Progenitor cell of endocrine pancreas (in vitro differentiated cells): ENCODE measurements around the gene RNF5. TPM values are rescaled to one million over a fixed set of nuclear protein-coding genes. Genes with fewer than 3 reads are reported as not detected.

Experiments used
- DNase-seq: peaks from one replicate; pipeline ENCODE4 v3.0.0; 2021; ENCODE audit warnings: low spot score; ENCODE audit not compliant: unreplicated experiment
- H3K27ac Mint-ChIP-seq: 2 replicates; pipeline ENCODE4 v1.8.0; 2021; ENCODE audit warnings: mild to moderate bottlenecking, moderate library complexity, mixed read lengths
- H3K27me3 Mint-ChIP-seq: 2 replicates; pipeline ENCODE4 v1.8.0; 2021; ENCODE audit warnings: mixed read lengths
- H3K36me3 Mint-ChIP-seq: 2 replicates; pipeline ENCODE4 v1.8.0; 2022; ENCODE audit warnings: mixed read lengths; ENCODE audit not compliant: insufficient read depth
- H3K4me1 Mint-ChIP-seq: 2 replicates; pipeline ENCODE4 v1.8.0; 2021; ENCODE audit warnings: low read depth, mixed read lengths
- H3K4me3 Mint-ChIP-seq: 2 replicates; pipeline ENCODE4 v1.8.0; 2021; ENCODE audit warnings: low read depth, mild to moderate bottlenecking, moderate library complexity, mixed read lengths
- H3K9me3 Mint-ChIP-seq: 2 replicates; pipeline ENCODE4 v1.8.0; 2021; ENCODE audit warnings: low read depth, mixed read lengths
- CTCF ChIP-seq: fragments of 200-600 bp; sonication (generic); IDR thresholded peaks from one replicate; pipeline ENCODE4 v1.5.0; 2021; ENCODE audit warnings: antibody characterized with exemption, mild to moderate bottlenecking; ENCODE audit not compliant: unreplicated experiment
- total RNA-seq: library from RNA; stranded (reverse); gene quantifications from 2 replicates; pipeline ENCODE4 v1.2.1, GENCODE V29; 2021

Gene RNF5
- total RNA-seq, 1 donor from 2014 or later = 92.2 TPM

GRCh38 chr6:32215617-32216016 is 37.4 kb downstream of the RNF5 start:
- no peaks in the 10 kb centered on the region for H3K36me3 Mint-ChIP-seq
- H3K27me3 Mint-ChIP-seq = peaks cover 33% of the 10 kb centered on the region
- no peak overlapping the region for H3K4me3 Mint-ChIP-seq
- no peaks in the 10 kb centered on the region for H3K9me3 Mint-ChIP-seq
- H3K4me1 Mint-ChIP-seq = no peaks in the 10 kb centered on the region
- H3K27ac Mint-ChIP-seq = no peak overlapping the region
- no peak for TF ChIP-seq CTCF
- no peak for DNase-seq

GRCh38 chr6:32216285-32216684 is 38.1 kb downstream of the RNF5 start:
- Mint-ChIP-seq H3K27me3 (peaks cover 34% of the 10 kb centered on the region), H3K4me3 (no peak overlapping the region), H3K4me1 (no peaks in the 10 kb centered on the region), H3K27ac (no peak overlapping the region), H3K9me3 (no peaks in the 10 kb centered on the region), H3K36me3 (no peaks in the 10 kb centered on the region)
- DNase-seq = no peak
- no peak for TF ChIP-seq CTCF

DNA sequence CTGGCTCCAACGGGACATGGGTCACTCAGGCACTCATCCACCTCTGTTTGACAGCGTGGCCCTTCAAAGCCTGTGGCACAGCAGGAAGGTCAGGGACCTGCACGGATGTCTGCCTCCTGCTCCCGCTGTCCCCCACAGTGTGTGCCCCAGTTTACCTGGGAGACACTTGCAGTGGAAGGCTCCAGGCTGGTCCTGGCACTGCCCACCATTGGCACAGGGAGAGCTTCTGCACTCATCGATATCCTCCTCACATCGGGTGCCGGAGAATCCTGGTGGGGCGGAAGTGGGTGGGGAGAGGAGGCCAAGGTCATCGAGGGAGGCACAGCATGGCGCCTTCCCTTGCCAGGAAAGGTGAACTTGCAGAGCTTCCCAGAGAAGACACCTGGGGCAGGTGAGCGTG is 38.8 kb downstream of the RNF5 start:
- DNase-seq = no peak
- Mint-ChIP-seq H3K36me3 (no peaks in the 10 kb centered on the region), H3K27ac (no peak overlapping the region), H3K4me1 (no peaks in the 10 kb centered on the region), H3K9me3 (no peaks in the 10 kb centered on the region), H3K4me3 (no peak overlapping the region), H3K27me3 (peaks cover 33% of the 10 kb centered on the region)
- no peak for TF ChIP-seq CTCF

DNA sequence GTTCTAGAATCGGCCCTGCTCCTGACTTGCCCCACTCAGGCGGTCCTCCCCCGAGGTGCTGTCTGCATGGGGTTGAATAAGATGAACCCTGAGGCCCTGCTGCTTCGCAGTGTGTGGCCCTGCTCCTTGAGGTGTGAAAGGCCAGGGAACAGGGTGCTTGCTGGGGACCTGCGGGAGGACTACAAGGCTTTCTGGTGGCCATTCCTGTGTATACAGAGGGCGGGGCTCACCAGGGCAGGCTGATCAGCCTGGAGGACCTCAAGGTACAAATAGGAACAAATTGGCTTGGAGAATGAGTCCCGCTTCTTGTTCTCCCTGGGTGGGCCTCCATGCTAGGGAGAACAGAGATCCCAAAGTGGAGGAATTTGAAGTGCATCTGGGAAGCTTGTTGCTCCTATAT is 40.0 kb downstream of the RNF5 start:
- no peaks in the 10 kb centered on the region for H3K9me3 Mint-ChIP-seq
- no peak for DNase-seq
- H3K27ac Mint-ChIP-seq = no peak overlapping the region
- H3K27me3 Mint-ChIP-seq = peaks cover 36% of the 10 kb centered on the region
- no peaks in the 10 kb centered on the region for H3K36me3 Mint-ChIP-seq
- TF ChIP-seq CTCF = no peak
- H3K4me3 Mint-ChIP-seq = no peak overlapping the region
- H3K4me1 Mint-ChIP-seq = no peaks in the 10 kb centered on the region

DNA sequence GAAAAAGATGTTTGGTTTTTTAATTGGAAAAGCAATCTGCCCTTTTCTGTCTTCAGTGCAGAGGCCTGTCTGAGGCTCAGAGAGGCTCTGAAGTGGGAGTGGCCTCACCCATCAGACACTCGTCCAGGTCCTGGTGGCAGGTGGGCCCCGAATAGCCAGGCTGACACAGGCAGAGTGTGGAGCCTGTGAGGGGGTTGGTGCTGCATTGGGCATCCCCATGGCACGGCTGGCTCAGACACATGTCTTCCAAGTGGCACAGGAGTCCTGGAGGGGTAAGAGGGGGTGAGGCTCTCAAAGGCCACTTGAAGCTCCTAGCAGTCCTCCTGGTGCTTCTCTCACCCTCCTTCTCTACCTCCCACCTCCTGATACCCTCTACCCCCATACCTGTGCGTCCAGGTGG is 41.8 kb downstream of the RNF5 start:
- H3K4me1 Mint-ChIP-seq = no peaks in the 10 kb centered on the region
- no peak for TF ChIP-seq CTCF
- H3K27me3 Mint-ChIP-seq = peaks cover 39% of the 10 kb centered on the region
- no peak overlapping the region for H3K4me3 Mint-ChIP-seq
- H3K9me3 Mint-ChIP-seq = no peaks in the 10 kb centered on the region
- no peak for DNase-seq
- H3K36me3 Mint-ChIP-seq = no peaks in the 10 kb centered on the region
- no peak overlapping the region for H3K27ac Mint-ChIP-seq
